HepG2 (cell line): ENCODE measurements around the gene ZBTB46. TPM values are rescaled to one million over a fixed set of nuclear protein-coding genes. Genes with fewer than 3 reads are reported as not detected.
A peak's percentile ranks its signal among the peaks of the same experiment; 100 is the strongest.

Experiments
- AGO1 ChIP-seq: fragments of 200-400 bp; formaldehyde crosslinking; IDR thresholded peaks from 2 replicates; pipeline ENCODE4 v1.6.1; 2017; ENCODE audit warnings: mild to moderate bottlenecking, low read depth, low read length, moderate library complexity; ENCODE audit not compliant: poor library complexity, severe bottlenecking
- AHR ChIP-seq: IDR thresholded peaks from 2 replicates; pipeline ENCODE4 v1.6.1; 2018; ENCODE audit warnings: missing genetic modification reagents, missing compliant biosample characterization
- ARNTL ChIP-seq: sonication (generic); formaldehyde crosslinking; IDR thresholded peaks from 2 replicates; pipeline ENCODE4 v1.4.0; 2020; ENCODE audit warnings: mild to moderate bottlenecking, missing genetic modification reagents
- ATM ChIP-seq: fragments of 450-650 bp; IDR thresholded peaks from 2 replicates; pipeline ENCODE4 v1.7.1; 2017; ENCODE audit warnings: mild to moderate bottlenecking, borderline replicate concordance
- CHCHD3 ChIP-seq: sonication (generic); formaldehyde crosslinking; IDR thresholded peaks from 2 replicates; pipeline ENCODE4 v1.8.0; 2022; ENCODE audit warnings: mild to moderate bottlenecking, missing genetic modification reagents, moderate library complexity
- GATA4 ChIP-seq: sonication (generic); IDR thresholded peaks from 2 replicates; pipeline ENCODE4 v1.6.1; 2016; ENCODE audit warnings: antibody characterized with exemption, low read depth, borderline replicate concordance
- KDM3A ChIP-seq: IDR thresholded peaks from 2 replicates; pipeline ENCODE4 v1.6.1; 2018; ENCODE audit warnings: low read depth, missing compliant biosample characterization
- KMT2B ChIP-seq: IDR thresholded peaks from 2 replicates; pipeline ENCODE4 v1.6.1; 2016; ENCODE audit warnings: missing genetic modification reagents, missing compliant biosample characterization
- POLR2A ChIP-seq, 2 experiments: IDR thresholded peaks; 2 replicates each; pipeline ENCODE4 v1.6.1; 2011; ENCODE audit warnings: low read depth in 2 of 2, low read length in 2 of 2, mild to moderate bottlenecking in 1 of 2, moderate library complexity in 1 of 2; ENCODE audit not compliant: insufficient read depth in 1 of 2
- RORA ChIP-seq: sonication (generic); formaldehyde crosslinking; IDR thresholded peaks from 2 replicates; pipeline ENCODE4 v1.5.0; 2020; ENCODE audit warnings: mild to moderate bottlenecking, missing genetic modification reagents, moderate library complexity
- SMARCC2 ChIP-seq: fragments of 450-650 bp; IDR thresholded peaks from 2 replicates; pipeline ENCODE4 v1.6.1; 2017; ENCODE audit warnings: antibody characterized with exemption, mild to moderate bottlenecking
- TAF15 ChIP-seq: fragments of 200-400 bp; formaldehyde crosslinking; IDR thresholded peaks from one replicate; pipeline ENCODE4 v1.6.1; 2018; ENCODE audit warnings: mild to moderate bottlenecking, low read depth, low read length; ENCODE audit not compliant: poor library complexity, severe bottlenecking
- TCF12 ChIP-seq, 2 experiments: fragments of 450-650 bp in 1 of 2; sonication (generic) in 1 of 2; formaldehyde crosslinking in 1 of 2; IDR thresholded peaks; 2 replicates each; pipeline versions ENCODE4 v1.6.1 to v1.8.0; 2017 to 2022; ENCODE audit warnings: antibody characterized with exemption in 1 of 2, mild to moderate bottlenecking in 1 of 2, missing genetic modification reagents in 1 of 2, moderate library complexity in 1 of 2
- ZHX2 ChIP-seq, 2 experiments: sonication (generic) in 1 of 2; formaldehyde crosslinking in 1 of 2; IDR thresholded peaks; 2 replicates each; pipeline versions ENCODE4 v1.6.1 to v1.9.0; 2014 to 2022; ENCODE audit warnings: antibody characterized with exemption in 1 of 2, borderline replicate concordance in 1 of 2, inconsistent platforms in 1 of 2, low read depth in 1 of 2, missing genetic modification reagents in 1 of 2
- ZNF101 ChIP-seq: sonication (generic); formaldehyde crosslinking; IDR thresholded peaks from 2 replicates; pipeline ENCODE4 v1.4.0; 2020; ENCODE audit warnings: mild to moderate bottlenecking, low read depth, missing genetic modification reagents, borderline replicate concordance
- ZNF264 ChIP-seq: sonication (generic); formaldehyde crosslinking; IDR thresholded peaks from 2 replicates; pipeline ENCODE4 v1.4.0; 2020; ENCODE audit warnings: missing genetic modification reagents
- ZNF331 ChIP-seq: sonication (generic); formaldehyde crosslinking; IDR thresholded peaks from 2 replicates; pipeline ENCODE4 v1.4.0; 2020; ENCODE audit warnings: missing genetic modification reagents
- ZNF556 ChIP-seq: sonication (generic); formaldehyde crosslinking; IDR thresholded peaks from 2 replicates; pipeline ENCODE4 v1.4.0; 2020; ENCODE audit warnings: mild to moderate bottlenecking, missing genetic modification reagents, borderline replicate concordance
- ZNF614 ChIP-seq: IDR thresholded peaks from 2 replicates; pipeline ENCODE4 v1.6.1; 2018; ENCODE audit warnings: missing biosample characterization, missing genetic modification reagents, inconsistent platforms, borderline replicate concordance
- polyA plus RNA-seq, 8 experiments: library from polyadenylated mRNA; depleted of rRNA in 3 of 8; stranded (reverse) in 7 of 8; unstranded in 1 of 8; fragments of >200 nt; fragmentation: Illumina TruSeq in 4 of 8; extraction: Trizol in 4 of 8; gene quantifications; 2 replicates each; pipeline versions ENCODE4 v1.2.1 to v1.2.3, GENCODE V29; 2011 to 2016; ENCODE audit warnings: low read depth in 4 of 8, missing spikeins in 1 of 8, mixed read lengths in 1 of 8; ENCODE audit not compliant: insufficient read depth in 1 of 8
- total RNA-seq, 5 experiments: library from RNA; depleted of rRNA; stranded (reverse); fragments of >200 nt; fragmentation: Illumina TruSeq; extraction: Trizol; gene quantifications; 2 replicates each; pipeline ENCODE4 v1.2.3, GENCODE V29; 2016; ENCODE audit warnings: low read depth in 1 of 5
- TF ChIP-seq, protein P1 (sequence below): sonication (generic); formaldehyde crosslinking; IDR thresholded peaks from 2 replicates; pipeline ENCODE4 v1.5.0; 2020; ENCODE audit warnings: mild to moderate bottlenecking, missing genetic modification reagents
- TF ChIP-seq, protein P2 (sequence below): IDR thresholded peaks from 2 replicates; pipeline ENCODE4 v1.6.1; 2016; ENCODE audit warnings: mild to moderate bottlenecking

ZBTB46 gene
- total and polyA plus RNA-seq, 2 of the 13 experiments (the other 11 are each of a cell fraction or from before 2014, with no cell fraction given): 1.6 to 13.5 TPM

DNA sequence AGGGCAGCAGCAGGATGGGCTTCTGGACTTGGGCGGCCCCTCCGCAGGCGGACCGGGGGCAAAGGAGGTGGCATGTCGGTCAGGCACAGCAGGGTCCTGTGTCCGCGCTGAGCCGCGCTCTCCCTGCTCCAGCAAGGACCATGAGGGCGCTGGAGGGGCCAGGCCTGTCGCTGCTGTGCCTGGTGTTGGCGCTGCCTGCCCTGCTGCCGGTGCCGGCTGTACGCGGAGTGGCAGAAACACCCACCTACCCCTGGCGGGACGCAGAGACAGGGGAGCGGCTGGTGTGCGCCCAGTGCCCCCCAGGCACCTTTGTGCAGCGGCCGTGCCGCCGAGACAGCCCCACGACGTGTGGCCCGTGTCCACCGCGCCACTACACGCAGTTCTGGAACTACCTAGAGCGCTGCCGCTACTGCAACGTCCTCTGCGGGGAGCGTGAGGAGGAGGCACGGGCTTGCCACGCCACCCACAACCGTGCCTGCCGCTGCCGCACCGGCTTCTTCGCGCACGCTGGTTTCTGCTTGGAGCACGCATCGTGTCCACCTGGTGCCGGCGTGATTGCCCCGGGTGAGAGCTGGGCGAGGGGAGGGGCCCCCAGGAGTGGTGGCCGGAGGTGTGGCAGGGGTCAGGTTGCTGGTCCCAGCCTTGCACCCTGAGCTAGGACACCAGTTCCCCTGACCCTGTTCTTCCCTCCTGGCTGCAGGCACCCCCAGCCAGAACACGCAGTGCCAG is 134.3 kb downstream of the ZBTB46 start, which contains the start of gene TNFRSF6B (continued):
- TF ChIP-seq POLR2A (IDR thresholded peaks at IDR 0.05; ENCODE audit: insufficient read depth in 1 of 2, low read depth in 2 of 2, low read length in 2 of 2) (peak in 1 of 2 experiments; percentile 58), KMT2B (CRISPR knock-in tag) (no peak), ZNF614 (CRISPR knock-in tag) (no peak), ZNF331 (CRISPR knock-in tag) (peak; percentile 38; the same call in 1 of the 2 replicates), AGO1 (peak; percentile 99), RORA (no peak), ZNF264 (CRISPR knock-in tag) (no peak), AHR (CRISPR knock-in tag) (0 out of 2 replicates have a peak, but pooled peaks have one; percentile 22), SMARCC2 (no peak), ZNF556 (no peak), ZHX2 (IDR thresholded peaks at IDR 0.05; ENCODE audit: low read depth) (no peak), ZHX2 (CRISPR knock-in tag; IDR thresholded peaks at IDR 0.05; ENCODE audit: borderline replicate concordance) (no peak), KDM3A (CRISPR knock-in tag) (peak; percentile 29; the same call in 1 of the 2 replicates), TCF12 (IDR thresholded peaks at IDR 0.05) (no peak), TCF12 (CRISPR knock-in tag; IDR thresholded peaks at IDR 0.05) (0 out of 2 replicates have a peak, but pooled peaks have one; percentile 44), GATA4 (no peak), TAF15 (no peak), ZNF101 (CRISPR knock-in tag) (no peak), ATM (no peak), ARNTL (CRISPR knock-in tag) (0 out of 2 replicates have a peak, but pooled peaks have one; percentile 22), CHCHD3 (CRISPR knock-in tag) (no peak)
- TF ChIP-seq, protein P1, sequence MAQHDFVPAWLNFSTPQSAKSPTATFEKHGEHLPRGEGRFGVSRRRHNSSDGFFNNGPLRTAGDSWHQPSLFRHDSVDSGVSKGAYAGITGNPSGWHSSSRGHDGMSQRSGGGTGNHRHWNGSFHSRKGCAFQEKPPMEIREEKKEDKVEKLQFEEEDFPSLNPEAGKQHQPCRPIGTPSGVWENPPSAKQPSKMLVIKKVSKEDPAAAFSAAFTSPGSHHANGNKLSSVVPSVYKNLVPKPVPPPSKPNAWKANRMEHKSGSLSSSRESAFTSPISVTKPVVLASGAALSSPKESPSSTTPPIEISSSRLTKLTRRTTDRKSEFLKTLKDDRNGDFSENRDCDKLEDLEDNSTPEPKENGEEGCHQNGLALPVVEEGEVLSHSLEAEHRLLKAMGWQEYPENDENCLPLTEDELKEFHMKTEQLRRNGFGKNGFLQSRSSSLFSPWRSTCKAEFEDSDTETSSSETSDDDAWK (CRISPR knock-in tag): no peak
- TF ChIP-seq, protein P2, sequence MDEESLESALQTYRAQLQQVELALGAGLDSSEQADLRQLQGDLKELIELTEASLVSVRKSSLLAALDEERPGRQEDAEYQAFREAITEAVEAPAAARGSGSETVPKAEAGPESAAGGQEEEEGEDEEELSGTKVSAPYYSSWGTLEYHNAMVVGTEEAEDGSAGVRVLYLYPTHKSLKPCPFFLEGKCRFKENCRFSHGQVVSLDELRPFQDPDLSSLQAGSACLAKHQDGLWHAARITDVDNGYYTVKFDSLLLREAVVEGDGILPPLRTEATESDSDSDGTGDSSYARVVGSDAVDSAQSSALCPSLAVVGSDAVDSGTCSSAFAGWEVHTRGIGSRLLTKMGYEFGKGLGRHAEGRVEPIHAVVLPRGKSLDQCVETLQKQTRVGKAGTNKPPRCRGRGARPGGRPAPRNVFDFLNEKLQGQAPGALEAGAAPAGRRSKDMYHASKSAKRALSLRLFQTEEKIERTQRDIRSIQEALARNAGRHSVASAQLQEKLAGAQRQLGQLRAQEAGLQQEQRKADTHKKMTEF: peak; percentile 50; the same call in 1 of the 2 replicates
